Prostate gland (tissue), 2 donors: ENCODE measurements around the gene JAKMIP3. TPM values are rescaled to one million over a fixed set of nuclear protein-coding genes. Genes with fewer than 3 reads are reported as not detected.
"Not testable (repeated sequence)": the region's sequence is repeated elsewhere in the genome, so short reads cannot be mapped to it uniquely, and the experiment has no call there.

Experiments
- DNase-seq: peaks from one replicate; pipeline ENCODE4 v3.0.0-alpha.2; 2019; ENCODE audit warnings: low spot score
- H3K27ac ChIP-seq, 2 donors: fragments of 200-600 bp; sonication (generic); 2 replicates each; pipeline ENCODE4 v1.5.1; 2017 to 2019
- H3K27me3 ChIP-seq: fragments of 200-600 bp; sonication (generic); replicated peaks from 2 replicates; pipeline ENCODE4 v1.5.1; 2019; ENCODE audit not compliant: insufficient read depth
- H3K36me3 ChIP-seq, 2 donors: fragments of 200-600 bp; sonication (generic); 1 replicate in 1 of 2; 2 replicates in 1 of 2; pipeline versions ENCODE4 v1.5.1 to v1.8.1; 2017 to 2019
- H3K4me1 ChIP-seq: fragments of 200-600 bp; sonication (generic); replicated peaks from 2 replicates; pipeline ENCODE4 v1.5.1; 2019
- H3K4me3 ChIP-seq, 2 donors: fragments of 200-600 bp; sonication (generic); 2 replicates each; pipeline ENCODE4 v1.5.1; 2017 to 2019
- H3K9me3 ChIP-seq: fragments of 200-600 bp; sonication (generic); 2 replicates; pipeline ENCODE4 v1.5.1; 2017
- CTCF ChIP-seq, 4 experiments: fragments of 200-600 bp in 2 of 4; fragments of 450-650 bp in 2 of 4; sonication (generic) in 2 of 4; IDR thresholded peaks; 1 replicate in 3 of 4; 2 replicates in 1 of 4; pipeline ENCODE4 v1.5.1; 2016 to 2019; ENCODE audit warnings: antibody characterized with exemption in 4 of 4, mild to moderate bottlenecking in 2 of 4, moderate library complexity in 2 of 4
- POLR2A ChIP-seq: fragments of 450-650 bp; IDR thresholded peaks from one replicate; pipeline ENCODE4 v1.6.1; 2016; ENCODE audit warnings: antibody characterized with exemption, mild to moderate bottlenecking
- POLR2AphosphoS5 ChIP-seq: sonication (generic); formaldehyde crosslinking; IDR thresholded peaks from one replicate; pipeline ENCODE4 v1.6.1; 2017; ENCODE audit warnings: antibody characterized with exemption
- WGBS: methylation state at CpG from one replicate; pipeline ENCODE4 v1.1.5; 2018; 5-methylcytosine and 5-hydroxymethylcytosine counted together
- intact Hi-C: fragments of 100-400 bp; cut with DNase I; formaldehyde crosslinking; loops from one replicate; pipeline ENCODE4 v1.14.2; 2022
- total RNA-seq, 2 donors: library from RNA; depleted of rRNA; stranded (reverse); fragments of >200 nt; gene quantifications; one replicate each; pipeline ENCODE4 v1.1.0, GENCODE V29; 2016

The JAKMIP3 gene
- total RNA-seq, 2 donors from 2014 or later = 2.6 to 3.4 TPM

- TF ChIP-seq CTCF (IDR thresholded peaks at IDR 0.05) (no peak), POLR2A (no peak), POLR2AphosphoS5 (no peak)
- H3K36me3 ChIP-seq = no peaks in the 10 kb centered on the region
- no peaks in the 10 kb centered on the region for H3K27me3 ChIP-seq
- H3K4me3 ChIP-seq = no peak overlapping the region
- WGBS = 85% methylated on average over 17 of the region's 17 CpGs
- DNase-seq = no peak
- no peaks in the 10 kb centered on the region for H3K4me1 ChIP-seq
- no peak overlapping the region for H3K27ac ChIP-seq
- intact Hi-C loops = no loop called here
- H3K9me3 ChIP-seq = no peaks in the 10 kb centered on the region
Measured at GRCh38 chr10:132075909-132076577, 10.3 kb downstream of the JAKMIP3 start.

- DNase-seq = no peak
- no peaks in the 10 kb centered on the region for H3K9me3 ChIP-seq
- no peaks in the 10 kb centered on the region for H3K4me1 ChIP-seq
- intact Hi-C loops = no loop called here
- WGBS = 94% methylated on average over 19 of the region's 19 CpGs
- no peak overlapping the region for H3K4me3 ChIP-seq
- TF ChIP-seq CTCF (IDR thresholded peaks at IDR 0.05) (no peak), POLR2AphosphoS5 (no peak), POLR2A (no peak)
- H3K27me3 ChIP-seq = no peaks in the 10 kb centered on the region
- no peaks in the 10 kb centered on the region for H3K36me3 ChIP-seq
- H3K27ac ChIP-seq = no peak overlapping the region
Measured at GRCh38 chr10:132076578-132077081, 10.9 kb downstream of the JAKMIP3 start.

- no peaks in the 10 kb centered on the region for H3K9me3 ChIP-seq
- no peak overlapping the region for H3K4me3 ChIP-seq
- 88% methylated on average over 9 of the region's 9 CpGs for WGBS
- no peaks in the 10 kb centered on the region for H3K4me1 ChIP-seq
- TF ChIP-seq POLR2A (no peak), POLR2AphosphoS5 (no peak), CTCF (IDR thresholded peaks at IDR 0.05) (no peak)
- DNase-seq = no peak
- H3K36me3 ChIP-seq = no peaks in the 10 kb centered on the region
- no peaks in the 10 kb centered on the region for H3K27me3 ChIP-seq
- intact Hi-C loops = no loop called here
- H3K27ac ChIP-seq = no peak overlapping the region
Measured at GRCh38 chr10:132077091-132077490, 11.3 kb downstream of the JAKMIP3 start.

GRCh38 chr10:132078746-132079345 lies 13.1 kb downstream of the JAKMIP3 start:
- Histone ChIP-seq H3K4me3 (no peak overlapping the region), H3K27me3 (no peaks in the 10 kb centered on the region), H3K9me3 (no peaks in the 10 kb centered on the region), H3K27ac (no peak overlapping the region), H3K4me1 (no peaks in the 10 kb centered on the region), H3K36me3 (no peaks in the 10 kb centered on the region)
- DNase-seq = no peak
- WGBS = 72% methylated on average over 20 of the region's 30 CpGs
- intact Hi-C loops = no loop called here
- TF ChIP-seq POLR2AphosphoS5 (no peak), POLR2A (no peak), CTCF (IDR thresholded peaks at IDR 0.05) (no peak)

GRCh38 chr10:132084384-132084783 lies 18.6 kb downstream of the JAKMIP3 start:
- H3K4me1 ChIP-seq, H3K27me3 ChIP-seq, H3K27ac ChIP-seq, intact Hi-C loops, H3K36me3 ChIP-seq, H3K9me3 ChIP-seq, DNase-seq, H3K4me3 ChIP-seq: not testable (repeated sequence)
- WGBS = 78% methylated on average over 2 of the region's 2 CpGs

- H3K36me3 ChIP-seq, intact Hi-C loops, H3K27me3 ChIP-seq, H3K27ac ChIP-seq, DNase-seq, H3K9me3 ChIP-seq, H3K4me3 ChIP-seq, H3K4me1 ChIP-seq: not testable (repeated sequence)
- WGBS = 85% methylated on average over 10 of the region's 10 CpGs
Measured at GRCh38 chr10:132093236-132093635, 27.5 kb downstream of the JAKMIP3 start.
